Endodermal cell (in vitro differentiated cells): ENCODE results near the gene NPDC1. TPM values are rescaled to one million over a fixed set of nuclear protein-coding genes. Genes with fewer than 3 reads are reported as not detected.

ENCODE experiments used
- DNase-seq: peaks from one replicate; pipeline ENCODE4 v3.0.0-alpha.2; 2017
- H3K27ac ChIP-seq: 2 replicates; pipeline ENCODE4 v1.5.1; 2013; ENCODE audit warnings: mild to moderate bottlenecking, low read depth, low read length, moderate library complexity
- H3K27me3 ChIP-seq: 2 replicates; pipeline ENCODE4 v1.6.1; 2013; ENCODE audit warnings: mild to moderate bottlenecking, low read length, moderate library complexity; ENCODE audit not compliant: insufficient read depth, control insufficient read depth, poor library complexity, severe bottlenecking
- H3K36me3 ChIP-seq: 2 replicates; pipeline ENCODE4 v1.7.0; 2013; ENCODE audit warnings: mild to moderate bottlenecking, low read length, moderate library complexity; ENCODE audit not compliant: control insufficient read depth, insufficient read depth
- H3K4me1 ChIP-seq: one replicate; pipeline ENCODE4 v1.7.0; 2013; ENCODE audit warnings: low read length; ENCODE audit not compliant: control insufficient read depth, insufficient read depth
- H3K4me3 ChIP-seq: 2 replicates; pipeline ENCODE4 v1.5.1; 2013; ENCODE audit warnings: mild to moderate bottlenecking, low read length, moderate library complexity
- H3K9ac ChIP-seq: 2 replicates; pipeline ENCODE4 v1.6.1; 2013; ENCODE audit warnings: mild to moderate bottlenecking, low read length, moderate library complexity; ENCODE audit not compliant: poor library complexity, severe bottlenecking; ENCODE audit errors: extremely low read depth
- H3K9me3 ChIP-seq: 2 replicates; pipeline ENCODE4 v1.6.1; 2013; ENCODE audit warnings: mild to moderate bottlenecking, low read length, moderate library complexity; ENCODE audit not compliant: control insufficient read depth
- H3K27ac Mint-ChIP-seq: 2 replicates; pipeline ENCODE4 v1.8.0; 2020; ENCODE audit warnings: mixed read lengths
- H3K27me3 Mint-ChIP-seq: 2 replicates; pipeline ENCODE4 v1.8.0; 2021; ENCODE audit warnings: mild to moderate bottlenecking, mixed read lengths; ENCODE audit not compliant: insufficient read depth
- H3K36me3 Mint-ChIP-seq: 2 replicates; pipeline ENCODE4 v1.8.0; 2020; ENCODE audit warnings: low read depth, mixed read lengths
- H3K4me1 Mint-ChIP-seq: 2 replicates; pipeline ENCODE4 v1.8.0; 2020; ENCODE audit warnings: mixed read lengths
- H3K4me3 Mint-ChIP-seq: 2 replicates; pipeline ENCODE4 v1.8.0; 2020; ENCODE audit warnings: mild to moderate bottlenecking, moderate library complexity, mixed read lengths
- H3K9me3 Mint-ChIP-seq: 2 replicates; pipeline ENCODE4 v1.8.0; 2020; ENCODE audit warnings: mild to moderate bottlenecking, mixed read lengths
- CTCF ChIP-seq: fragments of 200-600 bp; sonication (generic); conservative IDR thresholded peaks from 2 replicates; pipeline ENCODE4 v1.5.0; 2021; ENCODE audit warnings: antibody characterized with exemption, mild to moderate bottlenecking
- WGBS, 2 experiments: methylation state at CpG; one replicate each; pipeline versions ENCODE4 v1.1.5 to v1.1.7; 2013; ENCODE audit warnings: missing lambda C conversion rate in 2 of 2, mixed read lengths in 1 of 2; ENCODE audit not compliant: insufficient coverage in 1 of 2, insufficient read length in 1 of 2; 5-methylcytosine and 5-hydroxymethylcytosine counted together
- total RNA-seq, 2 donors: library from RNA; stranded (reverse); fragmentation: NEBNext Ultra II Directional in 1 of 2; extraction: Animal tissue kit (Norgen Biotek cat#: 25700) in 1 of 2; gene quantifications; 2 replicates in 1 of 2; 3 replicates in 1 of 2; pipeline ENCODE4 v1.2.1, GENCODE V29; 2021

Gene NPDC1
- total RNA-seq, 2 donors from 2014 or later: 60.8 to 73.3 TPM

GRCh38 chr9:137077010-137077747 lies 31.2 kb upstream of the NPDC1 start, which contains the start of gene UAP1L1:
Gene UAP1L1 (plus strand): TSS chr9:137077517. CDS start chr9:137077533, 16 bp downstream.
- peak within 1 kb of the TSS; percentile 56 for H3K4me3 ChIP-seq
- Mint-ChIP-seq H3K4me1 (no peaks in the 10 kb centered on the region), H3K27me3 (peaks cover 43% of the 10 kb centered on the region), H3K4me3 (peak within 1 kb of the TSS; percentile 50), H3K9me3 (no peaks in the 10 kb centered on the region), H3K27ac (no peak within 1 kb of the TSS), H3K36me3 (no peaks in the 10 kb centered on the region)
- no peak within 1 kb of the TSS for H3K9ac ChIP-seq
- H3K27me3 ChIP-seq: peaks cover 37% of the 10 kb centered on the region
- no peak for TF ChIP-seq CTCF
- H3K27ac ChIP-seq: no peak within 1 kb of the TSS
- 8% methylated on average over 30 to 86 of the region's 87 CpGs for WGBS, 2 experiments
- no peaks in the 10 kb centered on the region for H3K4me1 ChIP-seq
- DNase-seq: peak; percentile 74
- no peaks in the 10 kb centered on the region for H3K36me3 ChIP-seq
- no peaks in the 10 kb centered on the region for H3K9me3 ChIP-seq

DNA sequence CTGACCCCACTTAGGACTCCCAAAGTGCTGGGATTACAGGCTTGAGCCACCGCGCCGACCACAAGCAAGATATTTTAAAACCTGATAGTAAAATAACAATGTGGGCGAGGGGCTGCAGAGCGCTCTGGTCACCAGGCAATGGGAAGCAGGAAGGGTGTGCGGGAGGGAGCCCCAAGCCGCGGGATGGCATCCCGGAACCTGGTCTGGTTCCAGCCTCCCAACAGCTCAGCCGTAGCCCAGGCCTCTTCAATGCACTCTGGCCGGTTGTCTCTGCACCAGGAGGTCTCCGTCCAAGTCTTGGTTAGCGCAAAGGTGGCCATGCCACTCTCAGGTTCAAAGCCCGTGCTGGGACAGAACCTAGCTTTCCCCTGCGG lies 30.6 kb upstream of the NPDC1 start:
- DNase-seq: no peak
- Mint-ChIP-seq H3K9me3 (no peaks in the 10 kb centered on the region), H3K27me3 (peaks cover 43% of the 10 kb centered on the region), H3K27ac (no peak overlapping the region), H3K4me3 (peak overlapping the region; percentile 50), H3K36me3 (no peaks in the 10 kb centered on the region), H3K4me1 (no peaks in the 10 kb centered on the region)
- Histone ChIP-seq H3K4me3 (no peak overlapping the region), H3K9me3 (no peaks in the 10 kb centered on the region), H3K36me3 (no peaks in the 10 kb centered on the region), H3K27me3 (peaks cover 37% of the 10 kb centered on the region), H3K27ac (no peak overlapping the region), H3K4me1 (no peaks in the 10 kb centered on the region), H3K9ac (no peak overlapping the region)
- TF ChIP-seq CTCF: no peak
- WGBS, 2 experiments: 83 to 85% methylated on average over 15 of the region's 15 CpGs

DNA sequence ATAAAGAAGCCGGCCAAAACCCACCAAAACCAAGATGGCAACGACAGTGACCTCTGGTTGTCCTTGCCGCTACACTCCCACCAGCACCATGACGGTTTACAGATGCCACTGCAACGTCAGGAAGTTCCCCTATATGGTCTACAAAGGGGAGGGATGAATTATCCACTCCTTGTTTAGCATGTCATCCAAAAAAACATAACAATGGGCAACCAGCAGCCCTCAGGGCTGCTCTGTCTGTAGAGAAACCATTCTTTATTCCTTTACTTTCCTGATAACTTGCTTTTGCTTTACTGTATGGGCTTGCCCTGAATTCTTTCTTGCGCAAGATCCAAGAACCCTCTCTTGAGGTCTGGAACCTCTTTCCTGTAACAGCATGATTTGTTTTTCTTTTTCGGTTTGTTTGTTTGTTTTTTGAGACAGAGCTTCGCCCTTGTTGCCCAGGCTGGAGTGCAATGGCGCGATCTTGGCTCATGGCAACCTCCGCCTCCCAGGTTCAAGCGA lies 29.3 kb upstream of the NPDC1 start:
- peaks cover 4% of the 10 kb centered on the region for H3K4me1 Mint-ChIP-seq
- Histone ChIP-seq H3K9ac (no peak overlapping the region), H3K27me3 (peaks cover 37% of the 10 kb centered on the region), H3K9me3 (no peaks in the 10 kb centered on the region), H3K4me3 (no peak overlapping the region), H3K27ac (no peak overlapping the region), H3K36me3 (no peaks in the 10 kb centered on the region), H3K4me1 (no peaks in the 10 kb centered on the region)
- H3K4me3 Mint-ChIP-seq: no peak overlapping the region
- no peaks in the 10 kb centered on the region for H3K36me3 Mint-ChIP-seq
- no peak for TF ChIP-seq CTCF
- DNase-seq: no peak
- 87 to 95% methylated on average over 6 to 11 of the region's 12 CpGs for WGBS, 2 experiments
- H3K27me3 Mint-ChIP-seq: peaks cover 44% of the 10 kb centered on the region
- no peak overlapping the region for H3K27ac Mint-ChIP-seq
- no peaks in the 10 kb centered on the region for H3K9me3 Mint-ChIP-seq
